ENCODE data around the gene NT5DC1. TPM values are rescaled to one million over a fixed set of nuclear protein-coding genes. Genes with fewer than 3 reads are reported as not detected.
A peak's percentile ranks its signal among the peaks of the same experiment; 100 is the strongest.

Gene NT5DC1
- total and polyA plus RNA-seq, 11 donors, result 6.5 to 72.4 (median 50.9) TPM

DNA sequence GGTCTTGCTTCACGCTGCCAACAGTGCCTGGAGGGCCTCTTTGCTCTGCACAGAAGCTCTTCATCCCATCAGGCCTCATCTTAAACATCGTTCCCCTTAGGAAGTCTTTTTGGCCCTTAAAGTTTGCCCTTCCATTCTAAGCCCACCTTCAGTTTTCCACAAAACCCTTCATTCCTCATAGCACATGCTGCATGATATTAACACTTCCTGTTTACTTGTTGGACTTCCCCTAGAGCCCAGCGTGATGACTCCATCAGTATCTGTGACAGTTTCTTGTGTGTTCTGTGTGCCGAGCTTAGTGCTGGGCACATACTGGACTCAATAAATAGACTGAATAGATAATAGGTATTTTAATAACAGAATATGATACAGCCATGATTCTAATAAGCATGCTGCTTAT is 2.2 kb downstream of the NT5DC1 start:
- Histone ChIP-seq H3K4me1 (peaks cover 0 to 58% (median 44%) of the 10 kb centered on the region in 12 donors), H3K4me3 (no peak overlapping the region), H3K27ac (no peak overlapping the region), H3K27me3 (no peaks in the 10 kb centered on the region), H3K36me3 (peaks cover 0 to 7% (median 2%) of the 10 kb centered on the region in 9 donors), H3K9me3 (no peaks in the 10 kb centered on the region)
- 66 to 83% (median 73%) methylated on average over 4 of the region's 4 CpGs for WGBS, 4 donors
- ATAC-seq (no peak), DNase-seq (no peak)
- TF ChIP-seq, protein P1, sequence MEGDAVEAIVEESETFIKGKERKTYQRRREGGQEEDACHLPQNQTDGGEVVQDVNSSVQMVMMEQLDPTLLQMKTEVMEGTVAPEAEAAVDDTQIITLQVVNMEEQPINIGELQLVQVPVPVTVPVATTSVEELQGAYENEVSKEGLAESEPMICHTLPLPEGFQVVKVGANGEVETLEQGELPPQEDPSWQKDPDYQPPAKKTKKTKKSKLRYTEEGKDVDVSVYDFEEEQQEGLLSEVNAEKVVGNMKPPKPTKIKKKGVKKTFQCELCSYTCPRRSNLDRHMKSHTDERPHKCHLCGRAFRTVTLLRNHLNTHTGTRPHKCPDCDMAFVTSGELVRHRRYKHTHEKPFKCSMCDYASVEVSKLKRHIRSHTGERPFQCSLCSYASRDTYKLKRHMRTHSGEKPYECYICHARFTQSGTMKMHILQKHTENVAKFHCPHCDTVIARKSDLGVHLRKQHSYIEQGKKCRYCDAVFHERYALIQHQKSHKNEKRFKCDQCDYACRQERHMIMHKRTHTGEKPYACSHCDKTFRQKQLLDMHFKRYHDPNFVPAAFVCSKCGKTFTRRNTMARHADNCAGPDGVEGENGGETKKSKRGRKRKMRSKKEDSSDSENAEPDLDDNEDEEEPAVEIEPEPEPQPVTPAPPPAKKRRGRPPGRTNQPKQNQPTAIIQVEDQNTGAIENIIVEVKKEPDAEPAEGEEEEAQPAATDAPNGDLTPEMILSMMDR (IDR thresholded peaks at IDR 0.05), result no peak
- TF ChIP-seq POLR2A (IDR thresholded peaks at IDR 0.05), result no peak
- intact Hi-C loops (cut with DNase I), result no loop called here

DNA sequence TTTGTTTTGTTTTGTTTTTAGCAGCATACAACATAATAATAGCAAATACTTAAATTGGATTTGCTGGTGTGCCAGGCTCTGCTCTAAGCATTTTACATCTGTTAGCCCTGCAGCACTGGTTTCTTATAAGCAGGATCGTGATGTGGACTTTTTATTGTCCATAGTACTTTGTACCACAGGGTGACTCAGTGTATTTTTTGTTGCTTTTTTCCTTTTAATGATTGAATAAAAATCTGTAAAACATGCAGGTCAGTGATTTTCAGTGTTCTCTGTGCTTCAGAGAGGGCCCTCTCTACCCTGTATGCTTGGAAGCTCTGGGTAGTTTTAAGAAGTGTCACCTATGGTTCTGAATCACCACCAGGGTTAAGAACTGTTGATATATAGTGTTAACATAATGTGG is 4.0 kb downstream of the NT5DC1 start:
- no peak overlapping the region for H3K4me3 ChIP-seq
- 81 to 98% (median 94%) methylated on average over 1 of the region's 1 CpG for WGBS, 4 donors

DNA sequence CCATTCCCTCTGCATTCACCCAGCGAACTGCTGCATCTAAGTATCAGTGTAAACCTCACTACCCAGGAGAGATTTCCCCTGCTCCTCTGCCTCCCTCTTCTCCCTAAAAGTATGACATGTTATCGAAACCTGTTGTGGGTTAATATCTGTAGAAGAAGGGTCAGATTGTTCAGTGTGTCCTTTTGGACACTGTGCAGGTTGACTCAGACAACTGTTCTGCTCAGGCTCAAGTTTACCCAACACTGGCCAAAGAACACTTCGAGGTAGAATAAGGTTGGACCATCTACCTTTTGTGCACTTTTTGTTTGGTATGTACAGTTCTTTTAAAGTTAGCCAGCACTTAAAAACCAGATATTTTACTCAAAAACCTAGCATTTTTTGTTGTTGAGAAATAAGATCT is 4.6 kb downstream of the NT5DC1 start:
- Histone ChIP-seq H3K36me3 (peaks cover 0 to 31% (median 23%) of the 10 kb centered on the region in 9 donors), H3K9me3 (no peaks in the 10 kb centered on the region), H3K27me3 (no peaks in the 10 kb centered on the region), H3K27ac (no peak overlapping the region), H3K4me3 (no peak overlapping the region), H3K4me1 (peaks cover 0 to 57% (median 42%) of the 10 kb centered on the region in 12 donors)
- intact Hi-C loops (cut with DNase I), result no loop called here
- ATAC-seq (no peak), DNase-seq (no peak)
- WGBS, 4 donors, result 75 to 85% (median 83%) methylated on average over 3 of the region's 3 CpGs
- TF ChIP-seq POLR2A (IDR thresholded peaks at IDR 0.05), result no peak
- TF ChIP-seq, protein P1 (IDR thresholded peaks at IDR 0.05), result no peak

More for the DNA sequence above, 4.0 kb downstream of the NT5DC1 start:
- ATAC-seq, result no peak
- no peaks in the 10 kb centered on the region for H3K9me3 ChIP-seq
- DNase-seq, result no peak
- TF ChIP-seq, protein P1 (IDR thresholded peaks at IDR 0.05), result no peak
- TF ChIP-seq POLR2A (IDR thresholded peaks at IDR 0.05), result no peak
- H3K4me1 ChIP-seq, result peaks cover 0 to 57% (median 42%) of the 10 kb centered on the region in 12 donors
- intact Hi-C loops (cut with DNase I), result no loop called here
- H3K27me3 ChIP-seq, result no peaks in the 10 kb centered on the region
- no peak overlapping the region for H3K27ac ChIP-seq
- peaks cover 0 to 25% (median 17%) of the 10 kb centered on the region in 9 donors for H3K36me3 ChIP-seq

DNA sequence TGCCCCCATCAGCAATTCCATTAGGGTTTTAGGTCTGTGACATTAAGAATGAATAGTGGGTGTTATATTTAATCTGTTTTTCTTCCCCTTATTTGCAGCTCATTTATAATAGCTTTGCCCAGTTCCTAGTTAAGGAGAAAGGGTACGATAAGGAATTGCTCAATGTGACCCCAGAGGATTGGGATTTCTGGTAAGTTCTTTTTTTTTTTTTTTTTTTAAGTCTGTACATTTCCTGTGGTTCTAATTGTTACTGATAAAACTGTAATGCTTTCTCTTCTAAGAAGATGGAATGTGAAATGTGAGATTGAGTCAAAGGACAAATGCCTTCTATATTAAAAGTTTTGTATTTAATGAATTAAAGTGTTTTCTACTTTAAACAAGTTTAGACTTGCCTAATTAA is 5.5 kb downstream of the NT5DC1 start:
- H3K4me3 ChIP-seq, result no peak overlapping the region
- intact Hi-C loops (cut with DNase I), result no loop called here
- no peaks in the 10 kb centered on the region for H3K27me3 ChIP-seq
- H3K9me3 ChIP-seq, result no peaks in the 10 kb centered on the region
- peaks cover 0 to 40% (median 32%) of the 10 kb centered on the region in 9 donors for H3K36me3 ChIP-seq
- ATAC-seq (no peak), DNase-seq (no peak)
- 13 to 46% (median 19%) methylated on average over 1 of the region's 1 CpG for WGBS, 4 donors
- TF ChIP-seq, protein P1 (IDR thresholded peaks at IDR 0.05), result no peak
- no peak for TF ChIP-seq POLR2A (IDR thresholded peaks at IDR 0.05)
- peaks cover 0 to 57% (median 42%) of the 10 kb centered on the region in 12 donors for H3K4me1 ChIP-seq
- peak overlapping the region in 1 of 12 donors; percentile 34 for H3K27ac ChIP-seq
